Prostate gland (tissue), 2 donors: Measurements from ENCODE around the gene MRTFB.

Experiments used
- POLR2A ChIP-seq: fragments of 450-650 bp; IDR thresholded peaks from one replicate; pipeline ENCODE4 v1.6.1; 2016; ENCODE audit warnings: antibody characterized with exemption, mild to moderate bottlenecking
- POLR2AphosphoS5 ChIP-seq: sonication (generic); formaldehyde crosslinking; IDR thresholded peaks from one replicate; pipeline ENCODE4 v1.6.1; 2017; ENCODE audit warnings: antibody characterized with exemption
- TF ChIP-seq, protein P1 (sequence below), 4 experiments: fragments of 200-600 bp in 2 of 4; fragments of 450-650 bp in 2 of 4; sonication (generic) in 2 of 4; IDR thresholded peaks; 1 replicate in 3 of 4; 2 replicates in 1 of 4; pipeline ENCODE4 v1.5.1; 2016 to 2019; ENCODE audit warnings: antibody characterized with exemption in 4 of 4, mild to moderate bottlenecking in 2 of 4, moderate library complexity in 2 of 4

DNA sequence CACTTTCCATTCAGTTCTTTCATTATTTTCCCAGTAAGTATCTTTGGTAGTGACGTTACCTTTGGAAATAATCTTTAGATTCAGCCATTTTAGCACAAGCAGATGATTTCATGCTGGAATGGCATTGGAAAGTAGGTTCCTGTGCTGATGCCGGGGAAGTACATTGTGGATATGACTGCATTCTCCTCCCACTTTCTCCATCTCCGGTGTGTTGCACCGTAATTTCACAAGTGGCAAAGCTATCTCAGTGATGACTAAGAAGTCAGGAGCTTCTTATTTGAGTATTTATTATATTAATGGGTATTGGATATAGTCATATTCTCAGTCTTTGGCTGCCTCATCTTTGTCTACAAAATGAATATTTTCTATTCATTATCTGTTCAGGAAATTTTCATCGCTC is 69.8 kb downstream of the MRTFB start:
- TF ChIP-seq, protein P1, sequence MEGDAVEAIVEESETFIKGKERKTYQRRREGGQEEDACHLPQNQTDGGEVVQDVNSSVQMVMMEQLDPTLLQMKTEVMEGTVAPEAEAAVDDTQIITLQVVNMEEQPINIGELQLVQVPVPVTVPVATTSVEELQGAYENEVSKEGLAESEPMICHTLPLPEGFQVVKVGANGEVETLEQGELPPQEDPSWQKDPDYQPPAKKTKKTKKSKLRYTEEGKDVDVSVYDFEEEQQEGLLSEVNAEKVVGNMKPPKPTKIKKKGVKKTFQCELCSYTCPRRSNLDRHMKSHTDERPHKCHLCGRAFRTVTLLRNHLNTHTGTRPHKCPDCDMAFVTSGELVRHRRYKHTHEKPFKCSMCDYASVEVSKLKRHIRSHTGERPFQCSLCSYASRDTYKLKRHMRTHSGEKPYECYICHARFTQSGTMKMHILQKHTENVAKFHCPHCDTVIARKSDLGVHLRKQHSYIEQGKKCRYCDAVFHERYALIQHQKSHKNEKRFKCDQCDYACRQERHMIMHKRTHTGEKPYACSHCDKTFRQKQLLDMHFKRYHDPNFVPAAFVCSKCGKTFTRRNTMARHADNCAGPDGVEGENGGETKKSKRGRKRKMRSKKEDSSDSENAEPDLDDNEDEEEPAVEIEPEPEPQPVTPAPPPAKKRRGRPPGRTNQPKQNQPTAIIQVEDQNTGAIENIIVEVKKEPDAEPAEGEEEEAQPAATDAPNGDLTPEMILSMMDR (IDR thresholded peaks at IDR 0.05) = no peak
- TF ChIP-seq POLR2A (no peak), POLR2AphosphoS5 (no peak)
